Measurements from ENCODE around the gene TSKS.

DNA sequence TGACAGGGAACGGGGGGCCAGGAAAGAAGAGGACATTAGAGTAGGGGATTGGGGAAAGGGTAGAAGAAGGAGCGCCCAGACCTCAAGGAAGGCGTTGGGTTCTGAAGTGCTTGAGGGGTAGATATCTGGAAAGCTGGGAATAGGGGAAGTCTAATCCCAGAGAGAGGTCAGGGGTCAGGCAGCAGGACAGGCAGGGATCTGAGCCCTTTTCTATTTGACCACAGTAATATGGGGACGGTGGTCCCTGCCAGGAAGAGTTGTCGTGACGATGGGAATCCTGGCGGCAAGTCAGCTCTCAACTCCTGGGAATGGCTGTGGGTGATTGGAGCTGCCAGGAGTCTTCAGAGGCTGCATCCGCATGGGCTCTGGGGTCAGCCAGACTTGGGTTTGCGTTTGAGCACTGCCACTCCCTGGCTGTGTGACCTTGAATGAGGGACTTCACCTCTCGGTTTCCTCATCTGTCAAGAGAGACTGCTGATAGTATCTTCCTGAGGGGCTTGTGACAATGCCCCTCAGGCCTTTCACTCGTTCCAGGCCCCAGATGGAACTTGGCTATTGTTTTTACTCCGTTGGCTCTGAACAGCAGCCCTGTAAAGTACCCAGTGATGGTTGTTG, 5.0 kb upstream of the TSKS start:
- TF ChIP-seq, protein P1, sequence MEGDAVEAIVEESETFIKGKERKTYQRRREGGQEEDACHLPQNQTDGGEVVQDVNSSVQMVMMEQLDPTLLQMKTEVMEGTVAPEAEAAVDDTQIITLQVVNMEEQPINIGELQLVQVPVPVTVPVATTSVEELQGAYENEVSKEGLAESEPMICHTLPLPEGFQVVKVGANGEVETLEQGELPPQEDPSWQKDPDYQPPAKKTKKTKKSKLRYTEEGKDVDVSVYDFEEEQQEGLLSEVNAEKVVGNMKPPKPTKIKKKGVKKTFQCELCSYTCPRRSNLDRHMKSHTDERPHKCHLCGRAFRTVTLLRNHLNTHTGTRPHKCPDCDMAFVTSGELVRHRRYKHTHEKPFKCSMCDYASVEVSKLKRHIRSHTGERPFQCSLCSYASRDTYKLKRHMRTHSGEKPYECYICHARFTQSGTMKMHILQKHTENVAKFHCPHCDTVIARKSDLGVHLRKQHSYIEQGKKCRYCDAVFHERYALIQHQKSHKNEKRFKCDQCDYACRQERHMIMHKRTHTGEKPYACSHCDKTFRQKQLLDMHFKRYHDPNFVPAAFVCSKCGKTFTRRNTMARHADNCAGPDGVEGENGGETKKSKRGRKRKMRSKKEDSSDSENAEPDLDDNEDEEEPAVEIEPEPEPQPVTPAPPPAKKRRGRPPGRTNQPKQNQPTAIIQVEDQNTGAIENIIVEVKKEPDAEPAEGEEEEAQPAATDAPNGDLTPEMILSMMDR (IDR thresholded peaks at IDR 0.05; ENCODE audit: low read depth, low read length), result no peak
- TF ChIP-seq EZH2phosphoT487 (IDR thresholded peaks at IDR 0.05; ENCODE audit: low read depth), result no peak

Data from OCI-LY3 (cell line).